ENCODE data around the gene ST7.
"Not testable (repeated sequence)": the region's sequence is repeated elsewhere in the genome, so short reads cannot be mapped to it uniquely, and the experiment has no call there.

Gene ST7

GRCh38 chr7:117238937-117239336 lies 285.6 kb downstream of the ST7 start:
- no peak for DNase-seq

GRCh38 chr7:117241088-117241487 lies 287.8 kb downstream of the ST7 start:
- DNase-seq, result no peak

- no peak for DNase-seq
These were observed 290.1 kb downstream of the ST7 start for GRCh38 chr7:117243390-117243789.

GRCh38 chr7:117245703-117246102 lies 292.4 kb downstream of the ST7 start:
- DNase-seq, result not testable (repeated sequence)

- DNase-seq, result no peak
These were observed 294.5 kb downstream of the ST7 start for GRCh38 chr7:117247809-117248208.

- no peak for DNase-seq
These were observed 295.5 kb downstream of the ST7 start for GRCh38 chr7:117248829-117249228.

- no peak for DNase-seq
These were observed 296.4 kb downstream of the ST7 start for GRCh38 chr7:117249696-117250095.

- DNase-seq, result no peak
These were observed 296.9 kb downstream of the ST7 start for GRCh38 chr7:117250245-117250644.

GRCh38 chr7:117250801-117251200 lies 297.5 kb downstream of the ST7 start:
- DNase-seq, result no peak

GRCh38 chr7:117251687-117252086 lies 298.4 kb downstream of the ST7 start:
- DNase-seq, result no peak

- no peak for DNase-seq
These were observed 306.3 kb downstream of the ST7 start for GRCh38 chr7:117259615-117260014.

GRCh38 chr7:117262546-117262945 lies 309.2 kb downstream of the ST7 start:
- DNase-seq, result no peak

GRCh38 chr7:117264716-117265115 lies 311.4 kb downstream of the ST7 start:
- no peak for DNase-seq

- no peak for DNase-seq
These were observed 316.1 kb downstream of the ST7 start for GRCh38 chr7:117269417-117269816.

- no peak for DNase-seq
These were observed 316.6 kb downstream of the ST7 start for GRCh38 chr7:117269886-117270285.

- DNase-seq, result no peak
These were observed 317.1 kb downstream of the ST7 start for GRCh38 chr7:117270371-117270770.

- no peak for DNase-seq
These were observed 318.3 kb downstream of the ST7 start for GRCh38 chr7:117271566-117271965.

- DNase-seq, result no peak
These were observed 318.9 kb downstream of the ST7 start for GRCh38 chr7:117272017-117272759.

GRCh38 chr7:117273325-117273724 lies 320.0 kb downstream of the ST7 start:
- DNase-seq, result no peak

GRCh38 chr7:117273814-117274225 lies 320.5 kb downstream of the ST7 start:
- DNase-seq, result no peak

GRCh38 chr7:117274951-117275350 lies 321.6 kb downstream of the ST7 start:
- DNase-seq, result no peak

- DNase-seq, result no peak
These were observed 324.3 kb downstream of the ST7 start for GRCh38 chr7:117277576-117277975.

- DNase-seq, result no peak
These were observed 324.7 kb downstream of the ST7 start for GRCh38 chr7:117278040-117278439.

GRCh38 chr7:117279203-117279602 lies 325.9 kb downstream of the ST7 start:
- DNase-seq, result no peak

All from NCI-H2171 (cell line).